Measurements from ENCODE around the gene ATXN7. TPM values are rescaled to one million over a fixed set of nuclear protein-coding genes. Genes with fewer than 3 reads are reported as not detected.

The ATXN7 gene
- total RNA-seq, 2 experiments from 2014 or later = 15.2 to 35.2 TPM

- Histone ChIP-seq H3K27ac (ENCODE audit: low read depth, low read length, poor library complexity, severe bottlenecking) (no peak overlapping the region), H3K9me2 (ENCODE audit: insufficient read depth, low read length) (no peaks in the 10 kb centered on the region), H2AFZ (ENCODE audit: low read length) (no peak overlapping the region), H4K20me1 (ENCODE audit: insufficient read depth, low read length) (peaks cover 9% of the 10 kb centered on the region), H3K9me3 (ENCODE audit: low read length) (0 out of 2 replicates have a peak, but pooled peaks cover 6% of the 10 kb centered on the region), H3K4me1 (ENCODE audit: insufficient read depth, low read length, poor library complexity, severe bottlenecking) (peaks cover 35% of the 10 kb centered on the region), H3K36me3 (ENCODE audit: insufficient read depth, low read length) (peaks cover 61% of the 10 kb centered on the region), H3K79me2 (ENCODE audit: insufficient read depth, low read depth, low read length) (peaks cover 24% of the 10 kb centered on the region; the same call in 1 of the 2 replicates), H3K4me2 (ENCODE audit: low read length) (peak overlapping the region; percentile 72; the same call in 1 of the 2 replicates), H3K4me3 (ENCODE audit: low read depth, low read length, poor library complexity, severe bottlenecking) (no peak overlapping the region)
- no TSS peak for BruUV-seq (replicated peaks)
- DNase-seq (ENCODE audit: low spot score) = no peak
- TF ChIP-seq CTCF (conservative IDR thresholded peaks at IDR 0.05; ENCODE audit: low read length) = no peak
- no peak for TF ChIP-seq EZH2phosphoT487 (IDR thresholded peaks at IDR 0.05; ENCODE audit: borderline replicate concordance, low read depth, low read length)
- POLR2A ChIA-PET = interaction anchor here (1.5 kb wide), 1 partner anchor 14 kb away, joined by 3 read pairs; no protein-coding TSS in a partner anchor
- intact Hi-C loops (cut with micrococcal nuclease; ENCODE audit: unreplicated experiment) = loop anchor here (5.0 kb wide), 2 partner anchors 52 to 78 kb away; partner anchors contain the start of genes ATXN7 and THOC7
- CTCF ChIA-PET (ENCODE audit: unreplicated experiment) = no interaction called here
Measured at GRCh38 chr3:63914312-63914711, 50.6 kb downstream of the ATXN7 start.

GRCh38 chr3:63918321-63918720, 54.7 kb downstream of the ATXN7 start:
- Histone ChIP-seq H3K9me2 (ENCODE audit: insufficient read depth, low read length) (no peaks in the 10 kb centered on the region), H3K36me3 (ENCODE audit: insufficient read depth, low read length) (peaks cover 88% of the 10 kb centered on the region), H3K4me2 (ENCODE audit: low read length) (no peak overlapping the region), H3K4me1 (ENCODE audit: insufficient read depth, low read length, poor library complexity, severe bottlenecking) (peaks cover 56% of the 10 kb centered on the region), H3K9me3 (ENCODE audit: low read length) (0 out of 2 replicates have a peak, but pooled peaks cover 6% of the 10 kb centered on the region), H3K4me3 (ENCODE audit: low read depth, low read length, poor library complexity, severe bottlenecking) (no peak overlapping the region), H3K79me2 (ENCODE audit: insufficient read depth, low read depth, low read length) (peaks cover 48% of the 10 kb centered on the region; the same call in 1 of the 2 replicates), H2AFZ (ENCODE audit: low read length) (no peak overlapping the region), H3K27ac (ENCODE audit: low read depth, low read length, poor library complexity, severe bottlenecking) (no peak overlapping the region), H4K20me1 (ENCODE audit: insufficient read depth, low read length) (peaks cover 28% of the 10 kb centered on the region)
- DNase-seq (ENCODE audit: low spot score) = no peak
- POLR2A ChIA-PET = no interaction called here
- CTCF ChIA-PET (ENCODE audit: unreplicated experiment) = no interaction called here
- TF ChIP-seq CTCF (conservative IDR thresholded peaks at IDR 0.05; ENCODE audit: low read length) (no peak), EZH2phosphoT487 (IDR thresholded peaks at IDR 0.05; ENCODE audit: borderline replicate concordance, low read depth, low read length) (no peak)
- intact Hi-C loops (cut with micrococcal nuclease; ENCODE audit: unreplicated experiment) = no loop called here
- no TSS peak for BruUV-seq (replicated peaks)

- CTCF ChIA-PET (ENCODE audit: unreplicated experiment) = no interaction called here
- Histone ChIP-seq H3K4me1 (ENCODE audit: insufficient read depth, low read length, poor library complexity, severe bottlenecking) (peaks cover 48% of the 10 kb centered on the region), H3K4me3 (ENCODE audit: low read depth, low read length, poor library complexity, severe bottlenecking) (no peak overlapping the region), H3K79me2 (ENCODE audit: insufficient read depth, low read depth, low read length) (peaks cover 35% of the 10 kb centered on the region; the same call in 1 of the 2 replicates), H3K27ac (ENCODE audit: low read depth, low read length, poor library complexity, severe bottlenecking) (peak overlapping the region; percentile 60), H3K4me2 (ENCODE audit: low read length) (peak overlapping the region; percentile 66), H2AFZ (ENCODE audit: low read length) (no peak overlapping the region), H3K9me2 (ENCODE audit: insufficient read depth, low read length) (no peaks in the 10 kb centered on the region), H3K9me3 (ENCODE audit: low read length) (0 out of 2 replicates have a peak, but pooled peaks cover 6% of the 10 kb centered on the region), H3K36me3 (ENCODE audit: insufficient read depth, low read length) (peaks cover 89% of the 10 kb centered on the region), H4K20me1 (ENCODE audit: insufficient read depth, low read length) (peaks cover 19% of the 10 kb centered on the region)
- no TSS peak for BruUV-seq (replicated peaks)
- intact Hi-C loops (cut with micrococcal nuclease; ENCODE audit: unreplicated experiment) = no loop called here
- DNase-seq (ENCODE audit: low spot score) = no peak
- TF ChIP-seq EZH2phosphoT487 (IDR thresholded peaks at IDR 0.05; ENCODE audit: borderline replicate concordance, low read depth, low read length) (no peak), CTCF (conservative IDR thresholded peaks at IDR 0.05; ENCODE audit: low read length) (no peak)
- POLR2A ChIA-PET = interaction anchor here (0.6 kb wide), 1 partner anchor 295 kb away, joined by 3 read pairs; no protein-coding TSS in a partner anchor
Measured at GRCh38 chr3:63920001-63920400, 56.3 kb downstream of the ATXN7 start.

Data from OCI-LY7 (cell line).